HG03045 (cell line): ENCODE measurements around the gene PROSER2.

Experiments used
- ATAC-seq: cut with Tn5 transposase; IDR thresholded peaks from one replicate; pipeline ENCODE4 v1.9.1; 2021; ENCODE audit warnings: mild to moderate bottlenecking, moderate library complexity; ENCODE audit not compliant: unreplicated experiment

Gene PROSER2

GRCh38 chr10:11799736-11800080 lies 23.4 kb upstream of the PROSER2 start:
- ATAC-seq = no peak

GRCh38 chr10:11804336-11804735 lies 18.8 kb upstream of the PROSER2 start:
- ATAC-seq = no peak

- no peak for ATAC-seq
Measured at GRCh38 chr10:11805792-11806191, 17.4 kb upstream of the PROSER2 start.

- no peak for ATAC-seq
Measured at GRCh38 chr10:11806706-11807105, 16.4 kb upstream of the PROSER2 start.

GRCh38 chr10:11808808-11809207 lies 14.3 kb upstream of the PROSER2 start:
- no peak for ATAC-seq

- no peak for ATAC-seq
Measured at GRCh38 chr10:11810313-11810766, 12.8 kb upstream of the PROSER2 start.

- no peak for ATAC-seq
Measured at GRCh38 chr10:11810973-11811372, 12.2 kb upstream of the PROSER2 start.

- no peak for ATAC-seq
Measured at GRCh38 chr10:11813177-11813576, 10.0 kb upstream of the PROSER2 start.

GRCh38 chr10:11813855-11814567 lies 9.1 kb upstream of the PROSER2 start:
- no peak for ATAC-seq

- ATAC-seq = no peak
Measured at GRCh38 chr10:11819027-11819426, 4.1 kb upstream of the PROSER2 start.

- no peak for ATAC-seq
Measured at GRCh38 chr10:11822026-11822756, 965 bp upstream of the PROSER2 start.

- no peak for ATAC-seq
Measured at GRCh38 chr10:11822809-11823121, 391 bp upstream of the PROSER2 start.

GRCh38 chr10:11823989-11824346 lies 812 bp downstream of the PROSER2 start:
- ATAC-seq = no peak

GRCh38 chr10:11824376-11824775 lies 1.2 kb downstream of the PROSER2 start:
- no peak for ATAC-seq

GRCh38 chr10:11824825-11825224 lies 1.7 kb downstream of the PROSER2 start:
- no peak for ATAC-seq

- ATAC-seq = no peak
Measured at GRCh38 chr10:11825796-11826414, 2.7 kb downstream of the PROSER2 start.

GRCh38 chr10:11827006-11827405 lies 3.9 kb downstream of the PROSER2 start:
- no peak for ATAC-seq

- ATAC-seq = no peak
Measured at GRCh38 chr10:11827414-11827813, 4.3 kb downstream of the PROSER2 start.

- ATAC-seq = no peak
Measured at GRCh38 chr10:11828682-11829284, 5.6 kb downstream of the PROSER2 start.

GRCh38 chr10:11830836-11831519 lies 7.8 kb downstream of the PROSER2 start:
- no peak for ATAC-seq

- ATAC-seq = no peak
Measured at GRCh38 chr10:11831520-11831951, 8.4 kb downstream of the PROSER2 start.
